NCI-H2196 treated with DMSO at 0.1 percent for 48 hours (cell line): ENCODE measurements around the gene ROBO3.

ENCODE experiments used
- DNase-seq: peaks from one replicate; lab custom pipeline; 2025; ENCODE audit not compliant: unreplicated experiment; lab: John Stamatoyannopoulos, UW

Gene ROBO3

GRCh38 chr11:124865181-124865901, at the start of gene ROBO3:
TSS of gene ROBO3 (plus strand) at chr11:124865432. CDS start at chr11:124865578, 146 bp downstream.
- DNase-seq = no peak

DNA sequence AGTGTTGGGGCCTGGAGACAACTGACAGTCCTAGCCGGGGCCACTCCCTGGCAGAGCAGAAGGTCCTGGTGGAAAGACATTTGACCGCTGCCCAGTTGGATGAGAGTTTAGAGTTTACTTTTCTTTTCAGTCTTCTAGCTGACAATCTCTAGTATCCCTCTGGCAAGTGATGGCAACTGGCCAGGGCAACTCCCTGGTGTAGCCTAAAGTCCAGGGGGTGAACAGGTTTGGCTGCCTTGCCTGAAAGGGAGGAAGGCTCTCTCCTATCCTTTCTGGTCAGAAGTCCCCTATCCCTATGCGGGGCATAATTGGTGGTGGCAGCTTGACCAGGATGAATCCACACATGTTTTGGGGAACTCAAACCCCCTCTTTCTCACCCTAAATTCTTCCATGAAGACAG, 48.2 kb upstream of the ROBO3 start:
- no peak for DNase-seq

- no peak for DNase-seq
Observed at GRCh38 chr11:124821995-124822730, 43.1 kb upstream of the ROBO3 start.

GRCh38 chr11:124823512-124824376, 41.5 kb upstream of the ROBO3 start:
- DNase-seq = no peak

DNA sequence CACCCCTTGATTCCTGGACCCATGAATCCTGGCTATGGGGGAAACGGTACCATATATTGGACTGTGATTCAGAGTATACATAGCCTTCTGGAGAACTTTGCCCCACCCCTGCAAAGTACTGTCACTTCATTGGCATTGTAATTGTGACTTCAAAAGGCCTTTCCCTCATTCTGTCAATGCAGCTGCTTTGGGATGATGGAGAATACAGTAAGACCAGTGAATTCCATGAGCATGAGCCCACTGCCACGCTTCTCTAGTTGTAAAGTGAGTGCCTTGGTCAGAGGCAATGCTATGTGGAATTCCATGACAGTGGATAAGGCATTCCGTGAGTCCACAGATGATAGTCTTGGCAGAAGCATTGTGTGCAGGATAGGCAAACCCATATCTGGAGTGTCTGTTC, 39.4 kb upstream of the ROBO3 start:
- DNase-seq = no peak

GRCh38 chr11:124829986-124830385, 35.2 kb upstream of the ROBO3 start:
- DNase-seq = no peak

DNA sequence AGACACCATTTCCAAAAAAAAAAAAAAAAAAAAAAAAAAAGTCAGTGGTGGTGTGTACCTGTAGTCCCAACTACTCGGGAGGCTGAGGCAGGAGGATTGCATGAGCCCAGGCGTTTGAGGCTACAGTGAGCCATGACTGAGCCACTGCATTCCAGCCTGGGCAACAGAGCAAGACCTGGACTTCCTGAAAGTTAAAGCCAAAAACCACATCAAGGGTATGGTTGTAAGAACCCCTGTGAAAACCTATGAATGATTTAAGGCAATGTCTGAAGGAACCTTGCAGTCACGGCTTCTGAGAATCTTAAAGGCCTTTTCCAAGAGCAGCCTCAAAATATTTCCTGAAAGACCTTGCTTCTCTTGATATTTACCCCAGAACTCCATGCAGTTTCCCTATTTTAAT, 34.5 kb upstream of the ROBO3 start:
- no peak for DNase-seq

GRCh38 chr11:124831897-124832296, 33.3 kb upstream of the ROBO3 start:
- no peak for DNase-seq

- DNase-seq = no peak
Observed at GRCh38 chr11:124832571-124832970, 32.7 kb upstream of the ROBO3 start.

DNA sequence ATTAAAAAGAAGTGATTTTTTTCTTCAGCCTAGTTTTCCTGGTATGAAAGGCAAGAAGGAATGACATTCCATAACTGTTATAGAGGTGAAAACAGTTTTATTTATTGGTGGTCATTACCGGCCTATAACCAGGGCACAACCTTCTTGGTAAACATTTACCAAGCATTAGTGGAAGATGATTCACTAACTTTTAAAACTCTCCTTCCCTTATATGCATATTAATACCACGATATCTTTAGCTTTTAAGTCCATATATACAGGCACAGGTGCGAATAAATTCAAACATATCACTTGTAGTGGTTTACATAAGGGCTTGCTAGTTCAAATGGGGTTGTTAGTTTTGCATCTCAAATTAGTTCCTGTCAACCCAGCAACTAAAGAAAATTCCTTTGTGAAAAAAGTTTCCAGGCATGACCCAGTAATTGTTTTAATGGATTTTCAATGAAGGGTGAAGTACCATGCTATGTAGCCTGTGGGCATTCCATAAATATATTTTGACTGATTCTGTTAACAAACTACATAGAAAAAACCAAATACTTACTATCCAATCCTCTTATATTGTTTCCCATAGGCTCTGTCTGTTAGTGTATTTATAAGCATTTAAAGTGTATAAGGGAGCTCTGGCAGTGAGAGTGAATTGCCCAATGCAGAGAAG, 30.6 kb upstream of the ROBO3 start:
- DNase-seq = no peak

DNA sequence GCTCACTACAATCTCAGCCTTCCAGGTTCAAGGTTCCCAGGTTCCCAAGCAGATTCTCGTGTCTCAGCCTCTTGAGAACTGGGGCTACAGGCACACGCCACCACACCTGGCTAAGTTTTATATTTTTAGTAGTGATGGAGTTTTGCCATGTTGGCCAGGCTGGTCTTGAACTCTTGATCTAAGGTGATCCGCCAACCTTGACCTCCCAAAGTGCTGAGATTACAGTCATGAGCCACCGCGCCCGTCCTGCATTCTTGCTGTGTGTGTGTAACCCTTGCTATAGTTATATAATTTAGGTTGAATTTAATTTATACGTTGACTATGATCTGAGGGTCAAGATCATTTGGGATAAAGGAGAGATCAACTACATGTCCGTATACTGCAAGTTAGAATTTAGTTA, 29.3 kb upstream of the ROBO3 start:
- DNase-seq = no peak

DNA sequence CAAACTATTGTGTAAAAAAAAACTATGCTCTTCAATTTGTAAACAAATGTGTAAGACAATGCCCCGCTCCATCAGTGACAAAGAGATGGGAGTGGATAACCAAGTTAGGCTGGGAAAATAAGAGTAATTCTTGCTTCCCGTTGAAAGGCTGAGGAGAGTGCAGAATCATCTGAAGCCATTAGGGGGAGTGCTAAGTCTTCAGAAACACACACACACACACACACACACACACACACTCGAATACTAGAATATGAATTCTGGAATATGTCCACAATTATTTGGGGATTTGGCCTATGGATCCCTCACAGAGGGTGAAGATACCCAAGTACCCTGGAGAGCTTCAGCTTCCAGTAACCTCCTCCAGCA, 27.8 kb upstream of the ROBO3 start:
- peak; percentile 73 for DNase-seq

DNA sequence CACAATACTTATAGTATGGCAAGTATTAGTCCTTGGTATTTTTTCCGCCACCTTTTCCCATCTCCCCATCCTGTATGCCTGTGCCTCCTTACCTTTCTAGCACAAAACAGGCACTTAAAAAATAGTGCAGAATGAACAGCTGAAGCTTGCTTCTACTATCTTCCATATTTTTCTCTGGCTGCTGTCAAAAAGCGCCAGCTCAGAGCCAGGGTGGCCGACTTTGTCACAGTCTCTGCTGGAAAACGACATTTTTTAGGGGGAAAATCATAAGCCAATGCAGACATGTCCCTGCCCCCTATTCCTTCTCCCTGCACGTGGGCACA, 26.5 kb upstream of the ROBO3 start:
- DNase-seq = no peak

GRCh38 chr11:124839128-124839971, 25.9 kb upstream of the ROBO3 start:
- no peak for DNase-seq

DNA sequence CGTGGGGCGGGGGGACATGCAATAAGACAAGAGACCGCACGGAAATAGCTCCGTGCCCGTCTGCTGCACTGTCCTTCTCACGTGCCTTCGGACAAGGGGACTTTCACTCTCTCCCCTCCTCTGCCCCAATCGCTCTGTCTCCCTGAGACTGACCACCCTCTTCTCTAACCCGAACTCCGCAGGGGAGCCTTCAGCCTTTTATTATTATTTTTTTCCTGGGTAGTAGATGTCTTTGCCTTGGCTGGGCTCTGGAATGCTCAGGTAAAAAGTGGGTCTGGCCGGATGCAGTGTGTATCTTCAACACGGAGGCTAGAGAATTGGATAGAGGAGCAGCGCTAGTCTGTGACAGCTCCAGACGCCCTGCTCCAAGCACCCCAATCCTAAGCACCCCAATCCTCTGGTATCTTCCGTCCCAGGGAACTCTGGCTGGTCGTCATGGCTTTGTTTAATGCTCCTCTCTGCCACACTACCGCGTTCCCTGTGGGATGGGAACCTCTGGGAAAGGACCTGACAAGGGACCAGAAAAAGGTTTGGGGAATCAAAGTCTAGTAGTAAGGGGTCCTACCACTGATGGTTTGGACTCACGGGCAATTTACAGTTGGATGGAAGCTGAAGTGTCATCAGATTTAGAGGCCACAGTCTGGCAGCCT, 25.1 kb upstream of the ROBO3 start:
- DNase-seq = no peak

- no peak for DNase-seq
Observed at GRCh38 chr11:124840666-124841065, 24.6 kb upstream of the ROBO3 start.

DNA sequence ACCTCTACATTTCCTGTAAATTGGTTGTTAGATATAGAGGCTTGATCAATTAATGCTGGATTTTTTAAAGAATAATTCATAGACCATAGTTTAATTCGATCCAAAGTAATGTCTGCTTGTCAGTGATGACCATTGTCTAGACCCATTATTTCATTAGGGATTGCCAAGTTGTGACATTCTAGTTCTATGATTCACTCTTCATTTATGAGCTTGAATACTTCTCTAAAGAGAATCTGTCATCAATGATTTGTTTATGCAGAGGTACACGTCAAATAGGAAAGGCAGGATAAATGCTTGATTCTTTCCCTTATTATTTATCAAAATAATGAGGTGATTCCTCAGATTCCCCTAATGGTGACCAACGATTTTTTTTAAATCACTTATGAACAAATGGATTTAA, 24.0 kb upstream of the ROBO3 start:
- DNase-seq = no peak

DNA sequence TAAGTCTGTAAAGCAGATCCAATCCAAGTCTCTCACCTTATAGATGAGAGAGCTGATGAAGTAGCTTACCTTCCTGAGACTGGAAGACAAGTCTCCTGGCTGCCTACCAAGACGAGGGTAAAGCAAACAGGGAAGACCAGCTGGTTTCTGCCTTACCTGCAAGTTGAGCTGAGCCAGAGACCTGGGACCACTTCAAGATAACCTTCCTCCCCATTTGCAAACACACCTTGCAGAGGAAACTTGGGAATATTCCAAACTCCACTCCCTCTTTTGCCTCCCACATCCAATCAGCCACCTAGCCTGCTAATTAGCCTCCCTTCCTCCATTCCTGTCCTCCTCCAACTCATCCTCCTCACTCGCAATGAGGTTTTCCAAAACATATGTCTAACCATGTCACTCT, 23.4 kb upstream of the ROBO3 start:
- peak; percentile 62 for DNase-seq

DNA sequence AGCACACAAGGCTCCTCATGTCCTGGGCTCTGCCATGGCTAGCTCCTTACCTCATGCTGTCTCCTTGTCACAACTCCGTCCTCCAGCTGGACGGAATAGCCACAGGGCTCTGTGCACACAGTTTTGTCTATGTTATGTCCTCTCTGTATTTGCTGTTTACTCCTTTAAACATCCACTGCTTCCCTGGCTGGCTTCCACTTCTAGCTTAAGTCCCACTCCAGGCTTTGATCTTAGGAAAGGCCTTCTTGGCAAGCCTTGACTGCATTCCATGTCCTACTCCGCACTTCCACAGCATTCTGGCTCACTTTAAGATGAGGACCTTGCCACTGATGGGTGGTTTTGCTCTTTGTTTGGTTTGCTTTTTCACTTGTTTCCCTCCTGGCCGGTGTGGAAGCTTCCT, 22.9 kb upstream of the ROBO3 start:
- peak; percentile 61 for DNase-seq

DNA sequence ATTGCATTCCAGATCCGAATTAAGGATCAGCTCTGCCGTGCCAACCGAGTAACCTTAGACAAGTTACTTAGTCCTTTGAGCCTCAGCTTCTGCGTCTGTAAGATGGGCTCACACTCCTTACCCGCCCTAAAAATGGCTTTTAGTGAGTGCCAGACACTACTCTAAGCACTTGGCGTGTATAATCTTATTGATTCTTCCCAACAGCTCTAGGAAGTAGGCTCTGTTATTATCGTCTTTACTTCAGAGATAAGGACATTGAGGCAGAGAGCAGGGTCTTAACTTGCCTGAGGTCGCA, 21.7 kb upstream of the ROBO3 start:
- DNase-seq = no peak
